Cardiac fibroblast (primary cell): ENCODE data around the gene PLD1.
A peak's percentile ranks its signal among the peaks of the same experiment; 100 is the strongest.

Experiments used
- DNase-seq, 2 donors: peaks; one replicate each; pipeline versions ENCODE4 v3.0.0 to v3.0.0-alpha.2; 2010; ENCODE audit warnings: low read depth in 2 of 2
- H3K4me3 ChIP-seq, 2 donors: replicated peaks in 1 of 2; 1 replicate in 1 of 2; 2 replicates in 1 of 2; pipeline ENCODE4 v1.5.1; 2011; ENCODE audit warnings: low read depth in 2 of 2, low read length in 2 of 2, mild to moderate bottlenecking in 2 of 2, moderate library complexity in 1 of 2
- CTCF ChIP-seq: IDR thresholded peaks from one replicate; pipeline ENCODE4 v1.5.1; 2011; ENCODE audit warnings: low read depth, mild to moderate bottlenecking, low read length, inconsistent platforms

The PLD1 gene

GRCh38 chr3:171784387-171784786 lies 25.9 kb downstream of the PLD1 start:
- DNase-seq = no peak
- H3K4me3 ChIP-seq = no peak overlapping the region
- TF ChIP-seq CTCF = no peak

GRCh38 chr3:171783626-171784025 lies 26.7 kb downstream of the PLD1 start:
- no peak for DNase-seq
- TF ChIP-seq CTCF = no peak
- no peak overlapping the region for H3K4me3 ChIP-seq

- no peak overlapping the region for H3K4me3 ChIP-seq
- TF ChIP-seq CTCF = no peak
- DNase-seq = peak in 1 of 2 donors; percentile 35
Measured at GRCh38 chr3:171783086-171783485, 27.2 kb downstream of the PLD1 start.

- H3K4me3 ChIP-seq = no peak overlapping the region
- TF ChIP-seq CTCF = no peak
- DNase-seq = no peak
Measured at GRCh38 chr3:171782617-171783016, 27.7 kb downstream of the PLD1 start.

GRCh38 chr3:171781711-171782127 lies 28.6 kb downstream of the PLD1 start:
- H3K4me3 ChIP-seq = no peak overlapping the region
- TF ChIP-seq CTCF = no peak
- DNase-seq = peak; percentile 32 to 90

DNA sequence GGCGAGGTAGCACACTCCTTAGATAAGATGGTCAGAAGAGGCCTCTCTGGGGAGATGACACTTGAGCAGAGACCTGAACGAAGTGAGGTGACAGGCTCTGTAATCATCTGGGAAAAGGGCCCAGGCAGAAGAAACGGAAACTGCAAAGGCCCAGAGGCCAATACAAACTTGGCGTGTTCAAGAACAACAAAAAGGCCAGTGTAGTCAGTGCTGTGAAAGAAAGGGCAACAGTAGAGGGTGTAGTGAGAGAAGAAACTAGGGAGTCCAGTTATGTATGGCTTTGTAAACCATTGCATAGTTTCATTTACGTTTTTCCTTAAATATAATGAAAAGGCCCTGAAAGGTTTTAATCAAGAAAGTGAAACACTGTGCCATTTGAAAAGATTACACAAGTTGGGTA lies 31.8 kb downstream of the PLD1 start:
- no peak for DNase-seq
- no peak for TF ChIP-seq CTCF
- no peak overlapping the region for H3K4me3 ChIP-seq

- no peak overlapping the region for H3K4me3 ChIP-seq
- TF ChIP-seq CTCF = no peak
- DNase-seq = no peak
Measured at GRCh38 chr3:171777596-171777995, 32.7 kb downstream of the PLD1 start.
